ENCODE results near the gene KLHL26. TPM values are rescaled to one million over a fixed set of nuclear protein-coding genes. Genes with fewer than 3 reads are reported as not detected.

KLHL26 gene
- polyA plus RNA-seq, 1 donor (not counting 4 experiments of a cell fraction or from before 2014, with no cell fraction given), result 0.68 TPM

DNA sequence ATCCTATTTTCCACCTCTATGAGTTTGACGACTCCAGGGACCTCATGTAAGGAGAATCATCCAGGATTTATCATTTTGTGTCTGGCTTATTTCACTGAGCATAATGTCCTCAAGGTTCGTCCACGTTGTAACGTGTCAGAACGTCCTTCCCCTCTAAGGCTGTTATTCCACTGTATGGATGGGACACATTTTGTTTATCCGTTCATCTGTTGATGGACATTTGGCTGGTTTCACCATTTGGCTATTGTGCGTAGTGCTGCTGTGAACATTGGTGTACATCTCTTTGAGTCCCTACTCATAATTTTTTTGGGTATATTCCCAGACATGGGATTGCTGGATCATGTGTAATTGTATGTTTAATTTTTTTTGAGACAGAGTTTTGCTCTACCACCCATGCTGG is 68.1 kb downstream of the KLHL26 start:
- Histone ChIP-seq H3K27ac (ENCODE audit: control insufficient read depth, insufficient read depth, low read length) (no peak overlapping the region), H3K27me3 (ENCODE audit: control insufficient read depth, extremely low read depth, insufficient read depth, low read length) (no peaks in the 10 kb centered on the region), H2AFZ (ENCODE audit: control insufficient read depth, low read length) (no peak overlapping the region), H3K9me3 (ENCODE audit: control insufficient read depth, low read depth, low read length) (no peaks in the 10 kb centered on the region), H3K36me3 (ENCODE audit: control insufficient read depth in 2 of 2, extremely low read depth in 1 of 2, insufficient read depth in 2 of 2, low read length in 2 of 2) (no peaks in the 10 kb centered on the region), H3K4me3 (ENCODE audit: control insufficient read depth in 2 of 3, extremely low read depth in 1 of 3, insufficient read depth in 2 of 3, low read depth in 1 of 3, low read length in 3 of 3) (no peak overlapping the region), H3K9me1 (ENCODE audit: control insufficient read depth, extremely low read depth, insufficient read depth, low read length) (no peaks in the 10 kb centered on the region), H3K9ac (ENCODE audit: control insufficient read depth, extremely low read depth, insufficient read depth, low read length) (no peak overlapping the region), H3K79me2 (ENCODE audit: control insufficient read depth, insufficient read depth, low read length) (no peaks in the 10 kb centered on the region), H3K4me1 (ENCODE audit: control insufficient read depth, extremely low read depth, insufficient read depth, low read length) (peaks cover 10% of the 10 kb centered on the region), H3K4me2 (ENCODE audit: control insufficient read depth, extremely low read depth, insufficient read depth, low read depth, low read length) (no peak overlapping the region), H4K20me1 (ENCODE audit: control insufficient read depth, extremely low read depth, insufficient read depth, low read length) (peaks cover 3% of the 10 kb centered on the region)
- dilution Hi-C loops (cut with MboI; ENCODE audit: extremely low pct_ligation_motif_present, low sequenced_read_pairs), result no loop called here
- no peak for DNase-seq (ENCODE audit: low read depth, low spot score)
- no peak for TF ChIP-seq EZH2 (IDR thresholded peaks at IDR 0.05; ENCODE audit: low read length)
- TF ChIP-seq, protein P1, sequence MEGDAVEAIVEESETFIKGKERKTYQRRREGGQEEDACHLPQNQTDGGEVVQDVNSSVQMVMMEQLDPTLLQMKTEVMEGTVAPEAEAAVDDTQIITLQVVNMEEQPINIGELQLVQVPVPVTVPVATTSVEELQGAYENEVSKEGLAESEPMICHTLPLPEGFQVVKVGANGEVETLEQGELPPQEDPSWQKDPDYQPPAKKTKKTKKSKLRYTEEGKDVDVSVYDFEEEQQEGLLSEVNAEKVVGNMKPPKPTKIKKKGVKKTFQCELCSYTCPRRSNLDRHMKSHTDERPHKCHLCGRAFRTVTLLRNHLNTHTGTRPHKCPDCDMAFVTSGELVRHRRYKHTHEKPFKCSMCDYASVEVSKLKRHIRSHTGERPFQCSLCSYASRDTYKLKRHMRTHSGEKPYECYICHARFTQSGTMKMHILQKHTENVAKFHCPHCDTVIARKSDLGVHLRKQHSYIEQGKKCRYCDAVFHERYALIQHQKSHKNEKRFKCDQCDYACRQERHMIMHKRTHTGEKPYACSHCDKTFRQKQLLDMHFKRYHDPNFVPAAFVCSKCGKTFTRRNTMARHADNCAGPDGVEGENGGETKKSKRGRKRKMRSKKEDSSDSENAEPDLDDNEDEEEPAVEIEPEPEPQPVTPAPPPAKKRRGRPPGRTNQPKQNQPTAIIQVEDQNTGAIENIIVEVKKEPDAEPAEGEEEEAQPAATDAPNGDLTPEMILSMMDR (optimal IDR thresholded peaks at IDR 0.05 in 1 of 3, IDR thresholded peaks at IDR 0.05 in 1 of 3, conservative IDR thresholded peaks at IDR 0.05 in 1 of 3; ENCODE audit: extremely low read depth in 1 of 3, insufficient read depth in 2 of 3, low read length in 3 of 3), result no peak
- FAIRE-seq, result no peak

DNA sequence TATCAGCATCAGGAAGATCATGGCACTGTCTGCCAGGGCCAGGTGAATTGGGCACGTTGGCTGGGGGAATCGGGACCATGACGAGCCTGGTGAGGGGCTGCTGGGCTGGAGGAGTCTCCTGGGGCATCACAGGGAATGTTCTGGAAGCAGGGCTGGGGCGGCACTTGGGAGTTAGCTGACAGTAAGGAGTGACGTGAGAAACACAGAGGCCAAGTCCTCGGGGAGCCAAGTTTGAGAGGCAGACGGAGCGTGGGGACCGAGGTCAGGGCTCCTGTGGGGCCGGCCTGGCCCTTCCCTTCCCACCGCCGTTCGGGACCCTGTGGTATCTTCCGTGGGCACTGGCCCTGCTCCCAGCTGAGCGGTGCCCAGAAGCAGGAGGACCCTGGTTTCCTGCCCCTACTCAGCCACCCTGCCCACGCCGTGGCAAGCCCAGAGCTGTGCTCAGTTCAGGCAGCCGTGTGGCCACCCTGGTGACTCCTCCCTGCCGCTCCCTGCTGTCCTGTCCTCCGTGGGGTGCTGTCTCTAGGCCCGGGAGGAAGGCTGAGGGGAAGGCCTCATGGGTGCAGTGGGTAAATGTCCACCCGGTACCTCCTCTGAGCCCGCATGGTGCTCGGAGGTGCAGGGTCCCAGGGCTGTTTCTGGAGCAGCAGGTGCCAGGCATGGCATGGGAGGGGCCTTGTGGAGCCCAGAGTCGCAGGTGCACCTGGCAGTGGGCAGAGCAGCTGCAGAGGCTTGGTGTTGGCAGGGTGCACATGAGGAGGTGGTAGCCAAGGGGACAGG is 71.8 kb downstream of the KLHL26 start:
- H3K36me3 ChIP-seq (ENCODE audit: control insufficient read depth in 2 of 2, extremely low read depth in 1 of 2, insufficient read depth in 2 of 2, low read length in 2 of 2), result no peaks in the 10 kb centered on the region
- dilution Hi-C loops (cut with MboI; ENCODE audit: extremely low pct_ligation_motif_present, low sequenced_read_pairs), result no loop called here
- no peaks in the 10 kb centered on the region for H3K27me3 ChIP-seq (ENCODE audit: control insufficient read depth, extremely low read depth, insufficient read depth, low read length)
- H2AFZ ChIP-seq (ENCODE audit: control insufficient read depth, low read length), result no peak overlapping the region
- FAIRE-seq (no peak), DNase-seq (ENCODE audit: low read depth, low spot score) (no peak)
- H3K9me1 ChIP-seq (ENCODE audit: control insufficient read depth, extremely low read depth, insufficient read depth, low read length), result no peaks in the 10 kb centered on the region
- H3K4me3 ChIP-seq (ENCODE audit: control insufficient read depth in 2 of 3, extremely low read depth in 1 of 3, insufficient read depth in 2 of 3, low read depth in 1 of 3, low read length in 3 of 3), result no peak overlapping the region
- H3K9ac ChIP-seq (ENCODE audit: control insufficient read depth, extremely low read depth, insufficient read depth, low read length), result no peak overlapping the region
- no peak for TF ChIP-seq EZH2 (IDR thresholded peaks at IDR 0.05; ENCODE audit: low read length)
- TF ChIP-seq, protein P1 (optimal IDR thresholded peaks at IDR 0.05 in 1 of 3, IDR thresholded peaks at IDR 0.05 in 1 of 3, conservative IDR thresholded peaks at IDR 0.05 in 1 of 3; ENCODE audit: extremely low read depth in 1 of 3, insufficient read depth in 2 of 3, low read length in 3 of 3), result no peak
- no peaks in the 10 kb centered on the region for H3K4me1 ChIP-seq (ENCODE audit: control insufficient read depth, extremely low read depth, insufficient read depth, low read length)
- no peaks in the 10 kb centered on the region for H3K9me3 ChIP-seq (ENCODE audit: control insufficient read depth, low read depth, low read length)
- H3K27ac ChIP-seq (ENCODE audit: control insufficient read depth, insufficient read depth, low read length), result no peak overlapping the region
- H3K4me2 ChIP-seq (ENCODE audit: control insufficient read depth, extremely low read depth, insufficient read depth, low read depth, low read length), result no peak overlapping the region
- peaks cover 3% of the 10 kb centered on the region for H4K20me1 ChIP-seq (ENCODE audit: control insufficient read depth, extremely low read depth, insufficient read depth, low read length)
- no peaks in the 10 kb centered on the region for H3K79me2 ChIP-seq (ENCODE audit: control insufficient read depth, insufficient read depth, low read length)
